Measurements from ENCODE around the gene SULF2.

Gene SULF2

GRCh38 chr20:47675190-47676142 is 109.8 kb downstream of the SULF2 start:
- H3K27ac ChIP-seq, result no peak overlapping the region
- DNase-seq (ENCODE audit: low read depth, low spot score), result no peak

- no peak overlapping the region for H3K27ac ChIP-seq
- DNase-seq (ENCODE audit: low read depth, low spot score), result no peak
Measured at GRCh38 chr20:47674686-47675085, 110.6 kb downstream of the SULF2 start.

GRCh38 chr20:47674145-47674544 is 111.1 kb downstream of the SULF2 start:
- no peak for DNase-seq (ENCODE audit: low read depth, low spot score)
- no peak overlapping the region for H3K27ac ChIP-seq

- DNase-seq (ENCODE audit: low read depth, low spot score), result no peak
- no peak overlapping the region for H3K27ac ChIP-seq
Measured at GRCh38 chr20:47673671-47673955, 111.7 kb downstream of the SULF2 start.

GRCh38 chr20:47672886-47673670 is 112.2 kb downstream of the SULF2 start:
- DNase-seq (ENCODE audit: low read depth, low spot score), result no peak
- no peak overlapping the region for H3K27ac ChIP-seq

GRCh38 chr20:47672166-47672565 is 113.1 kb downstream of the SULF2 start:
- H3K27ac ChIP-seq, result no peak overlapping the region
- no peak for DNase-seq (ENCODE audit: low read depth, low spot score)

GRCh38 chr20:47670913-47671312 is 114.4 kb downstream of the SULF2 start:
- H3K27ac ChIP-seq, result no peak overlapping the region
- DNase-seq (ENCODE audit: low read depth, low spot score), result no peak

- H3K27ac ChIP-seq, result no peak overlapping the region
- DNase-seq (ENCODE audit: low read depth, low spot score), result no peak
Measured at GRCh38 chr20:47669927-47670890, 115.1 kb downstream of the SULF2 start.

GRCh38 chr20:47669489-47669888 is 115.8 kb downstream of the SULF2 start:
- H3K27ac ChIP-seq, result no peak overlapping the region
- no peak for DNase-seq (ENCODE audit: low read depth, low spot score)

GRCh38 chr20:47669152-47669425 is 116.2 kb downstream of the SULF2 start:
- DNase-seq (ENCODE audit: low read depth, low spot score), result no peak
- no peak overlapping the region for H3K27ac ChIP-seq

- no peak for DNase-seq (ENCODE audit: low read depth, low spot score)
- no peak overlapping the region for H3K27ac ChIP-seq
Measured at GRCh38 chr20:47668313-47669151, 116.7 kb downstream of the SULF2 start.

- no peak for DNase-seq (ENCODE audit: low read depth, low spot score)
- no peak overlapping the region for H3K27ac ChIP-seq
Measured at GRCh38 chr20:47667531-47668312, 117.6 kb downstream of the SULF2 start.

- H3K27ac ChIP-seq, result no peak overlapping the region
- no peak for DNase-seq (ENCODE audit: low read depth, low spot score)
Measured at GRCh38 chr20:47667086-47667485, 118.2 kb downstream of the SULF2 start.

- H3K27ac ChIP-seq, result no peak overlapping the region
- DNase-seq (ENCODE audit: low read depth, low spot score), result no peak
Measured at GRCh38 chr20:47666304-47666703, 119.0 kb downstream of the SULF2 start.

- peak overlapping the region; percentile 28 for H3K27ac ChIP-seq
- peak; percentile 5 for DNase-seq (ENCODE audit: low read depth, low spot score)
Measured at GRCh38 chr20:47665221-47665991, 119.9 kb downstream of the SULF2 start.

- H3K27ac ChIP-seq, result peak overlapping the region; percentile 28
- DNase-seq (ENCODE audit: low read depth, low spot score), result no peak
Measured at GRCh38 chr20:47664744-47665143, 120.5 kb downstream of the SULF2 start.

- no peak overlapping the region for H3K27ac ChIP-seq
- DNase-seq (ENCODE audit: low read depth, low spot score), result no peak
Measured at GRCh38 chr20:47664068-47664437, 121.2 kb downstream of the SULF2 start.

GRCh38 chr20:47663354-47664067 is 121.8 kb downstream of the SULF2 start:
- DNase-seq (ENCODE audit: low read depth, low spot score), result peak; percentile 3
- no peak overlapping the region for H3K27ac ChIP-seq

Measured in epithelial cell of prostate (primary cell).